ENCODE data around the gene KRT14. TPM values are rescaled to one million over a fixed set of nuclear protein-coding genes. Genes with fewer than 3 reads are reported as not detected.
"Not testable (repeated sequence)": the region's sequence is repeated elsewhere in the genome, so short reads cannot be mapped to it uniquely, and the experiment has no call there.

KRT14 gene
- total RNA-seq, result 1 to 10 TPM in 1 of 8 experiments, under 1 TPM in 4, not detected in 3; 0.18 to 1.3 (median 0.54) TPM

DNA sequence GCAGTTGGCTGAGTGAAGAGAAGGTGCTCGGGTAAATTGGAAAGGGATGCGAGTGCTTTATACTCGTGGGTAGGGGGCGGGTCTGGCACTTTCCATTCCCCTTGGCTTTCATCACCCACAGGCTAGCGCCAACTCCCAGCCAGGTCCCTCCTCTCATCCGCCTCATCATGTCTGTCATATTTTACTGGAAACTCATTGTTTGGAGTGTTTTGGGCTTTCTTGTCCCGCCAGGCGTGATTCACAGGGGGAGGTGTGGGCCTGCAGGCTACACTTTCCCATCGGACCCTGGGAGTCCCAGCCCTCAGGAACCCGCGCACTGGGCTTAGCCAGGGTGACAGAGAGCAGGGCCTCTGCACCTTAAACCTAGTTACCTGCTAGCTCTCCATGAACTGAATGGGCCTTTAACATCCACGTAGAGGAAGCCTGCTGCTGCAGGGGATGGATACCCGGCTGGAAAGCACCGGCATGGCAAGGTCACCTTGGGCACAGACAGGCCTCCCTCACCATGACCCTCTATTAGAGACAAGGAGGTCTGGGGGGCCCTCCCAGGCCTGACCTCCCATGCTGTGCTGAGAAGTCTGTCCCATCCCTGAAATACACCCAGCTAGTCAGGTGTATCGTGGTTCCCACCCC is at the start of gene KRT14:
TSS of gene KRT14 (minus strand) at position 33 of the 633 bp plus-strand sequence. CDS start 61 bp downstream, outside the sequence.
- in situ Hi-C loops (cut with MboI; ENCODE audit: low pct_unique_long_range_greater_than_20kb in 2 of 9, low sequenced_read_pairs in 9 of 9, unreplicated experiment in 9 of 9), result no loop called here
- 58 to 92% (median 80%) methylated on average over 1 to 5 of the region's 15 CpGs; no CpG with 5 or more reads in 3 of the 10 experiments for WGBS, 10 experiments
- Histone ChIP-seq H3K4me3 (no peak within 1 kb of the TSS), H3K27ac (no peak within 1 kb of the TSS), H3K4me1 (replicated peaks in 1 of 2) (no peaks in the 10 kb centered on the region)
- no peak for ATAC-seq (replicated peaks in 6 of 8)

DNA sequence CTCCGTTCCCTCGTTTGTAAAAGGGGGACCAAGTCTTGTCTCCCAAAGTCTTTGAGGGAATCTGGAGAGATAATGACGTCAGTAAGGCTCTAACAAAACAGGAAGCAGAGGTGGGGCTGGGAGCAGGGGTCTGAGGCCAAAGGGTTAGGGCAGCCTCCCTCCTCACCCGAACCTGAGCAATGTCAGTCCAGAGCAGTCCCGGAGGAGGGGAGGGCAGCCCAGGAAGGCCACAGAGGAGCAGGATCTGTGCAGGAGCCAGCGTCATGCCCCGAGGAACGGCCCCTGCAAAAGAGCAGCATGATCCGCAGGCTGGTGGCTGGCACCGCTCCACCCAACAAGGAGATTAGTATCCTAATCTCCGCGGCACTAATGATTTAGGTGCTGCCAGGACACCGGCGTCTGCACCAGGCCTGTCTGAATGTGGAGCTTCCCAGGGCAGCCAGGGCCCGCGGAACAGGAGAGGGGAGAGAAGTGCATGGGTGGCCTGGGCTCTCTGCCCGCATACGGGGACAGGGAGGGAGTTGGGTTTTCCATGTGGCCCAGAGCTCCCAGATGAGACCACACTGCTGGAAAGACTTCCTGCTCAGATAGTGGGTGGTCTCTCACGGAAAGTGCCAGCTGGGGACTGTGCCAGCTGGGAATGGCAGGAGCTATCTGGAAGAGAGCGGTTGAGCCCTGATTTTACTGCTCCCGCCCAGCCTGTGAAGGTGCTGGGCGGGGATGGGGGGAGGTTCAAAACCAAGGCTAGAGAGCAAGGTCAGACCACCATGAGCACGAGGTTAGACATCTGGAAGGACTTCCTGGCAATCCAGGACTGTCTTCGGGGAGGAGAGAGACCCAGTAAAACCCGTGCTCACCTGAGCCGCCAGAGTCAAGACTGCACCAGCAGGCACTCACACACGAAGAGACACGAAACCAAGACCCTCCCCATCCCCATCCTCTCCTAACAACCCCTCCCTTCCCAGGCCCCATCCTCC is 48.7 kb upstream of the KRT14 start:
- no peak overlapping the region for H3K27ac ChIP-seq

DNA sequence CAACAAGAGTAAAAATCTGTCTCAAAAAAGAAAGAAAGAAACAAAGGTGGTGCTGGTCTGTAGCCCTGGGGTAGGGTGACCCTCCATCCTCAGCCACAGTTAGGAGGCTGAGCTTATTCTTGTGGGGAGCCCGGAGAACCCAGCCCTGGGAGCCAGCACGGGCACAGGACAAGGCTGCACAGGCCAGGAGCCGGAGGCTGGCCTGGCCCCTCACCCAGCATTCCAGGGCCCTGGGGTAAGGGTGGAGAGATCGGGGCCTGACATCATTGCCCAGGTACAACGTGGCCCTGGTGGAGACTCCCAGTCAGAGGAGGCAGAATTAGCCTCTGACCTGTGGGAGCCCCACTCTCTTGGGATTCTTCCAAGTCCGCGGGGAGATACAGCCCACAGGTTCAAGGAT is 47.9 kb upstream of the KRT14 start:
- Histone ChIP-seq H3K4me3 (no peak overlapping the region), H3K4me1 (replicated peaks in 1 of 2) (peaks cover 0 to under 1% of the 10 kb centered on the region in 2 donors), H3K27ac (no peak overlapping the region)
- WGBS, 10 experiments, result 40 to 80% methylated on average over 1 to 2 of the region's 7 CpGs; no CpG with 5 or more reads in 8 of the 10 experiments
- in situ Hi-C loops (cut with MboI; ENCODE audit: low pct_unique_long_range_greater_than_20kb in 2 of 9, low sequenced_read_pairs in 9 of 9, unreplicated experiment in 9 of 9), result no loop called here
- peak in 3 of 8 experiments; percentile 18 for ATAC-seq (replicated peaks in 6 of 8)

More for the DNA sequence above, 48.7 kb upstream of the KRT14 start:
- Histone ChIP-seq H3K4me1 (replicated peaks in 1 of 2) (no peaks in the 10 kb centered on the region), H3K4me3 (no peak overlapping the region)
- ATAC-seq (replicated peaks in 6 of 8), result peak in 3 of 8 experiments; percentile 34 to 69 (median 41)
- WGBS, 10 experiments, result 10 to 67% (median 47%) methylated on average over 1 to 11 of the region's 28 CpGs; no CpG with 5 or more reads in 4 of the 10 experiments
- in situ Hi-C loops (cut with MboI; ENCODE audit: low pct_unique_long_range_greater_than_20kb in 2 of 9, low sequenced_read_pairs in 9 of 9, unreplicated experiment in 9 of 9), result no loop called here

DNA sequence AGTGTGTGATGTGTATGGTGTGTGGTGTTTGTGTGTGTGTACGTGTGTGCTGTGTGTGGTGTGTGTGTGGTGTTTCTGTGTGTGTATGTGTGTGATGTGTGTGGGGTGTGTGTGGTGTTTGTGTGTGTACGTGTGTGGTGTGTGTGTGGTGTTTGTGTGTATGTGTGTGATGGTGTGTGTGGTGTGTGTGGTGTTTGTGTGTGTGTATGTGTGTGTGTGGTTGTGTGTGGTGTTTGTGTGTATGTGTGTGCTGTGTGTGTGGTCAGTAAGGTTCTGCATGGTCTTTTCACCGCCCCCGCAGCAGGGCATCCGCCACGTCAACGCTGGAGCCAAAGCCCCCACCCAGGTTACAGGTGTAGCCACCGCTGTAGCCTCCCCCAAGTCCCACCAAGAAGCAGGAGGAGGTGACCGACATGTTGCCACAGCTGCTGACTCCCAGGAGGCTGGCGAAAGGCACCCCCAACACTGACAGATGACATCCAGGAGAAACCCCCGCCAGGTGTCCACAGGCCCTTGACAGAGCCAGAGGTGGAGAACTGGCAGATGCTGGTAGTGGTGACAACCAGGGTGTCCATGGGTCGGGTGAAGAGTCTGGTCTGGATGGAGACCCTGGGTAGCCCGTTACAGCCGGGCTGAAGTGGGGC is 47.0 kb upstream of the KRT14 start:
- ATAC-seq (replicated peaks in 6 of 8), result no peak
- in situ Hi-C loops (cut with MboI; ENCODE audit: low pct_unique_long_range_greater_than_20kb in 2 of 9, low sequenced_read_pairs in 9 of 9, unreplicated experiment in 9 of 9), result no loop called here
- H3K4me3 ChIP-seq, result no peak overlapping the region
- peaks cover 0 to 7% of the 10 kb centered on the region in 2 donors for H3K4me1 ChIP-seq (replicated peaks in 1 of 2)
- 80 to 100% (median 91%) methylated on average over 2 to 4 of the region's 14 CpGs; no CpG with 5 or more reads in 6 of the 10 experiments for WGBS, 10 experiments
- no peak overlapping the region for H3K27ac ChIP-seq

DNA sequence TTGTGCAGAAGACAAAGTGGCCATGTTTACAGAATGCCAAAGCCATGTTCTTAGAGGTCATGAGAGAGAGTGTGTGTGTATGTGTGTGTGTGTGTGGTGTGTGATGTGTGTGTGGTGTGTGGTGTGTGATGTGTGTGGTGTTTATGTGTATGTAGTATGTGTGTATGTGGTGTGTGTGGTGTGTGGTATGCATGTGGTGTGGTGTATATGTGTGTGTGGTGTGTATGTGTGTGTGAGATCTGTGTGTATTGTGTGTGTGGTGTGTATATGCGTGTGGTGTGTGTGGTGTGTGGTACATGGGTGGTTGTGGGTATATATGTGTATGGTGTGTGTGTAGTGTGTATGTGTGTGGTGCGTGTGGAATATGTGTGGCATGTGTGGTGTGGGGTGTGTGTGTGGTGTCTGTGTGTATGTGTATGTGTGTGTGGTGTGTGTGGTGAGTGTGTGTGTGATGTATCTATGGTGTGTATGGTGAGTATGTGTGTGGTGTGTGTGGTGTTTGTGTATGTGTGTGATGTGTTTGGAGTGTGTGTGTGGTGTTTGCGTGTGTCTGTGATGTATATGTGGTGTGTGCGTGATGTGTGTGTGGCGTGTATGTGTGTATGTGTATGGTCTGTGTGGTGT is 45.9 kb upstream of the KRT14 start:
- no peak overlapping the region for H3K4me3 ChIP-seq
- H3K4me1 ChIP-seq (replicated peaks in 1 of 2), result peaks cover 0 to 7% of the 10 kb centered on the region in 2 donors
- in situ Hi-C loops (cut with MboI; ENCODE audit: low pct_unique_long_range_greater_than_20kb in 2 of 9, low sequenced_read_pairs in 9 of 9, unreplicated experiment in 9 of 9), result no loop called here
- no peak for ATAC-seq (replicated peaks in 6 of 8)
- WGBS, 10 experiments, result 57 to 100% (median 87%) methylated on average over 1 to 3 of the region's 5 CpGs; no CpG with 5 or more reads in 2 of the 10 experiments
- no peak overlapping the region for H3K27ac ChIP-seq

DNA sequence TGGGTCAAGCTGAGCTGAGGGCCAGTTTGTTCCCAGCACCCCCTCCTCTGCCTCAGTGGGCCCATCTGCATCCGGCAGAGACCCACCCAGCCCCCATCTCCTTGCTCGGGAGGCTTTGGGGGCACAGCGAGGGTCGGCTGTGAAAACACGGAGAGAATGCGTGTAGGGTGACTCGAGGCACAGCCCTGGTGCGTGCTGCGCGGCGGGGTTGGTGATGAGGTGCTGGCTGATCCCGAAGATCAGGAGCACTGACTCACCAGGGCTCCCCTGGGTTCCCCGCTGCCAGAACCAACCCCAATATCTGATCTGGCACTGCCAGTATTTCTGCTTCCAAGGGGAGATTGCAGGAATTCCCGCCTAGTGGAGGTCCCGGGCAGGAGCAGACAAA is 45.2 kb upstream of the KRT14 start:
- 67 to 100% (median 80%) methylated on average over 1 to 3 of the region's 15 CpGs; no CpG with 5 or more reads in 7 of the 10 experiments for WGBS, 10 experiments
- no peak overlapping the region for H3K27ac ChIP-seq
- ATAC-seq (replicated peaks in 6 of 8), result no peak
- in situ Hi-C loops (cut with MboI; ENCODE audit: low pct_unique_long_range_greater_than_20kb in 2 of 9, low sequenced_read_pairs in 9 of 9, unreplicated experiment in 9 of 9), result no loop called here
- H3K4me1 ChIP-seq (replicated peaks in 1 of 2), result peaks cover 0 to 7% of the 10 kb centered on the region in 2 donors
- no peak overlapping the region for H3K4me3 ChIP-seq

DNA sequence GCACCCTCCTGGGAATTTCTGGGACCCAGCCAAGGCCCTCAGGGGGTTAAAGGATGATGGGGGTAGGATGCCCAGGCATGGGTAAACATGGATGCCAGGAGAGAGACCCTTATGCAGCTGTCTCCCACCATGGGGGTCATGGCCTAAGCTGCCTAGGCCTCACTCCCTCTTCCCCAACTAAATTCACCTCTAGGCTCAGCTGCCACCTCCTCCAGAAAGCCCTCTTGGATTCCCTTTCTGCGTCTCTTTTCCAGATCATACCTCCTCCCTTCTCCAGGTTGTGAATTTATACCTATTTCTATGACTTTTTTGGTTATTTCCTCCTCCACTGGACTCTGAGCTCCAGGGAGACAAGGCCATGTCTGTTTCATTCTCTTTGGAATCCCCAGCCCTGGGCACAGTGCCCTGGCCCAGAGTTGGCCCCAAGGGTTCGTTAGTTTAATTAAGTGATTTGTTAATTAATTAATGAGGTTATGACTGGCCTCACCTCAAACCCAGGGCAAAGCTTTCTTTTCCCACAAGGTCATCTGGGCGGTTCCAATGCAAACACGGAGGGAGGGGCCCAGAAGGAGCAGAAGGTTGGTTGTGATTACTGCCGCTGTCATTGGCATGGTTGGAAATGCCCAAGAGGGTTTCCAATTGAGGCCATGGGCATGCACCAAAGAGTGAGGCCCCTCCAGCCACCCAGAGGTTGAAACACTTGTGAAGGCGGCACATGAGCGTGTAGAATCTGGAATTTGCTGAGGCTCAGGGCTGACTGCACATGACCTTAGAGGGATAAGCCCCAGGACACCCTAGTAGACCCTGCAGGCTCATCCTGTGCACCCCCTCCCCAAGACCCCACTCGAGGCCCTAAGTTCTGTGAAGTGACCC is 44.6 kb upstream of the KRT14 start:
- H3K4me1 ChIP-seq (replicated peaks in 1 of 2), result peaks cover 0 to 7% of the 10 kb centered on the region in 2 donors

DNA sequence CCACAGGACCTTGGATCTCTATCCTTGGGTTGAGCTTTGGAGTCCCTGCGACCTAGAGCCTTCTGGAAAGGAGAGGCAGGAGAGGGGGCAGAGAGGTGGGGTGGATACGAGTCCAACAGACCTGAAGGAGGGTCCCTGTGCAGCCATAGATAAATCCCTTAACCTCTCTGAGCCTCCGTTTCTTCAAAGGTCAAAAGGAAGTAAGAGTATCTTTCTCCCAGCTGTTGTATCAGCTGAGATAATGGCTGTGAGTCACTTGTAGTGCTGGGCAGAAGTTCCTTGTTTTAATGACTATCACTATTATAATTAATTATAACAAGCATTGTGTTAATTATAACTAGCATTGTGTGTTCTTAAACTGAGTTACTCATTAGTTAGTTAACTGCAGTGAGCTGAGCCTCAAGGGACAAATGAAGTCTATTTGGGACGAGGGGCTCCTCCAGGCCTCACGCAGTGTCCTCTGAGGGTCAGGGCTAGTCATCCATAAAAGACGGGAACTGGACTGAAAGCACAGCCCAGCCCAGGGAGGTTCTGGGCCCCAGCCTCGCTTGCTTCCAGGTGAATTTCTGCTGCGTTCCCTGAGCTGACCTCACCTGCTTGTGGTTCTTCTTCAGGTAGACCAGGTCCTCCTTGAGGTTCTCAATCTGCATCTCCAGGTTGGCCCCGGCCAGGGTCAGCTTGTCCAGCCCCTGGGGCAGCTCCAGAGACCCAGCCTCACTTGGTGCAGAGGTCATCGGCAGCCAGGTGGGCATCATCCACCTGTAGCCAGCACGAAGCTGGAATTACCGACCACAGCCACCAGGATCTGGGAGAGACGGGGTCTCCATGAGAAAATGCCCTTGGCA is 43.4 kb upstream of the KRT14 start:
- H3K4me3 ChIP-seq, result no peak overlapping the region
- 20 to 80% (median 67%) methylated on average over 1 to 5 of the region's 13 CpGs; no CpG with 5 or more reads in 1 of the 10 experiments for WGBS, 10 experiments
- no peak overlapping the region for H3K27ac ChIP-seq
- peaks cover 0 to 7% of the 10 kb centered on the region in 2 donors for H3K4me1 ChIP-seq (replicated peaks in 1 of 2)
- ATAC-seq (replicated peaks in 6 of 8), result no peak
- in situ Hi-C loops (cut with MboI; ENCODE audit: low pct_unique_long_range_greater_than_20kb in 2 of 9, low sequenced_read_pairs in 9 of 9, unreplicated experiment in 9 of 9), result no loop called here

More for the DNA sequence above, 44.6 kb upstream of the KRT14 start:
- no peak for ATAC-seq (replicated peaks in 6 of 8)
- no peak overlapping the region for H3K4me3 ChIP-seq
- no peak overlapping the region for H3K27ac ChIP-seq
- in situ Hi-C loops (cut with MboI; ENCODE audit: low pct_unique_long_range_greater_than_20kb in 2 of 9, low sequenced_read_pairs in 9 of 9, unreplicated experiment in 9 of 9), result no loop called here
- 64 to 100% (median 100%) methylated on average over 1 to 4 of the region's 8 CpGs; no CpG with 5 or more reads in 3 of the 10 experiments for WGBS, 10 experiments

DNA sequence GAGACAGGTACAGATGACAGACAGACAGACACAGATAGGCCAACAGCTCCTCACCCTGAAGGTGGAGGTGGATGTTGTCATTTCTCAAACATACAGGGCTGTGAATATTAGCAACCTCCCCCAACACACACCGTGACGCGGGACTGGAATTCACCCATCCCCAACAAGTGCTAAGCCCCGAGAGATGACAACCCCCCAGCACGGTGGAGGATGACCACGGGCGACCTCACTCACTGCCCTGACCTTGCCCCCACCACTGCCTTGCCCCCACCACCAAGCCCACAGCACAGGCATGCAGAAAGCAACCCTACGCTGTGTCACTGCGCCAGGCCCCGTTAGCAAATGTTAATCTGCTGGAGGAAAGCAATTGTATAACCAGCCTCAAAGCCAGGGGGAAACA is 42.6 kb upstream of the KRT14 start:
- in situ Hi-C loops (cut with MboI; ENCODE audit: low pct_unique_long_range_greater_than_20kb in 2 of 9, low sequenced_read_pairs in 9 of 9, unreplicated experiment in 9 of 9), result no loop called here
- no peak for ATAC-seq (replicated peaks in 6 of 8)
- no peak overlapping the region for H3K27ac ChIP-seq

DNA sequence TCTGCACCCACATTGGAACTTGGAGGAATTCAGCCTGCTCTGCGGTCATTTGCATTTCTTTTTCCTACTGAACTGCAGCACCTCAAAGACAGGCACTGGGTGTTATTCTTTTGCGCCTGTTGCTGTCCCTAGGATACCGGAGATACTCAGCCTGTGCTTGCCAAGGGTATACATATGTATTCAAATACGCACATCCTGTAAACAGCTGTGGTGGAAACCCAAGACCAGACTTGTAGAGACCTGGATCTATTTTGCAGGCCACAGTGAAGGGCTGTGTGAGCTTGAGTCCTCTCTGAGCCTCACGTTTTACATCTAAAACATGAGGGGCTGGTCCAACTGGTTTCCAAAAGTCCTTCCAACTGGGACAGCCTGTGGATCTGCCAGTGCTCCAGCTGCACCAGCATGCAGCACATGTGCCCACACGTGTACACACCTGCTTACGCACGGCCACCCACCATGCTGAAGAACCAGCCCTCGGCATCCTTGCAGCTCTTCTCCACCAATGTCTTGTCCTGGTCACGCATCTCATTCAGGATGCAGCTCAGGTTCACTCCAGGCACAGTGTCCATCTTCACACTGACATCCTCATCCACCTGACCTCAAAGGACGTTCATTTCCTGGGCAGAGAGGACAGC is 42.0 kb upstream of the KRT14 start:
- H3K27ac ChIP-seq; in situ Hi-C loops (cut with MboI; ENCODE audit: low pct_unique_long_range_greater_than_20kb in 2 of 9, low sequenced_read_pairs in 9 of 9, unreplicated experiment in 9 of 9); H3K4me3 ChIP-seq; ATAC-seq (replicated peaks in 6 of 8); H3K4me1 ChIP-seq (replicated peaks in 1 of 2): not testable (repeated sequence)
- 29 to 100% (median 87%) methylated on average over 1 to 4 of the region's 11 CpGs; no CpG with 5 or more reads in 5 of the 10 experiments for WGBS, 10 experiments

More for the DNA sequence above, 42.6 kb upstream of the KRT14 start:
- H3K4me3 ChIP-seq, result no peak overlapping the region
- peaks cover 0 to 7% of the 10 kb centered on the region in 2 donors for H3K4me1 ChIP-seq (replicated peaks in 1 of 2)
- 90% methylated on average over 2 of the region's 10 CpGs; no CpG with 5 or more reads in 9 of the 10 experiments for WGBS, 10 experiments

DNA sequence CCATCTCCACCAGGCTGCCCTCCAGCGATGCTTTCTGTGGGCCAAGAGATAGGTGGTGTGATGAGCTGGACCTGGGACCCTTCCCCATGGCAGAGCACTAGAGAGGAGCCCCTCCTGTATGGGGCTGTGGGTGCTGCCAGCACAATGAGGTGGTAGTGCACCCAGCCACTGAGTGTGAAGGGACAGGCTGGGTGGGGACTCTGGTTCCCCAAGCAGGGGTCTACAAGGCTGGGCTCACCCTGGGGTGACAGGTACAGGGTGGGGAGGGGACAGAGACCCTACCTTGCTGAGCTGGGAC is 41.3 kb upstream of the KRT14 start:
- H3K4me1 ChIP-seq (replicated peaks in 1 of 2); ATAC-seq (replicated peaks in 6 of 8); H3K4me3 ChIP-seq; in situ Hi-C loops (cut with MboI; ENCODE audit: low pct_unique_long_range_greater_than_20kb in 2 of 9, low sequenced_read_pairs in 9 of 9, unreplicated experiment in 9 of 9); H3K27ac ChIP-seq: not testable (repeated sequence)
- WGBS, 10 experiments, result 100% methylated on average over 1 of the region's 1 CpG; no CpG with 5 or more reads in 9 of the 10 experiments

All from motor neuron (in vitro differentiated cells).